GM06990 (cell line): ENCODE measurements around the gene NMNAT3.

Experiments
- DNase-seq: peaks from one replicate; pipeline ENCODE4 v3.0.0-alpha.2; 2011; ENCODE audit not compliant: insufficient read length; ENCODE audit errors: extremely low read depth
- H3K27me3 ChIP-seq: replicated peaks from 2 replicates; pipeline ENCODE4 v1.6.0; 2011; ENCODE audit warnings: low read length; ENCODE audit not compliant: control insufficient read depth, insufficient read depth
- H3K36me3 ChIP-seq: 2 replicates; pipeline ENCODE4 v1.5.1; 2011; ENCODE audit warnings: low read length; ENCODE audit not compliant: control insufficient read depth, insufficient read depth
- H3K4me3 ChIP-seq: replicated peaks from 2 replicates; pipeline ENCODE4 v1.5.1; 2011; ENCODE audit warnings: low read depth, mild to moderate bottlenecking, control low read depth, low read length
- TF ChIP-seq, protein P1 (sequence below): IDR thresholded peaks from 2 replicates; pipeline ENCODE4 v1.5.1; 2011; ENCODE audit warnings: low read length, control low read depth, mild to moderate bottlenecking, inconsistent platforms; ENCODE audit not compliant: insufficient read depth, poor library complexity, severe bottlenecking

Gene NMNAT3

DNA sequence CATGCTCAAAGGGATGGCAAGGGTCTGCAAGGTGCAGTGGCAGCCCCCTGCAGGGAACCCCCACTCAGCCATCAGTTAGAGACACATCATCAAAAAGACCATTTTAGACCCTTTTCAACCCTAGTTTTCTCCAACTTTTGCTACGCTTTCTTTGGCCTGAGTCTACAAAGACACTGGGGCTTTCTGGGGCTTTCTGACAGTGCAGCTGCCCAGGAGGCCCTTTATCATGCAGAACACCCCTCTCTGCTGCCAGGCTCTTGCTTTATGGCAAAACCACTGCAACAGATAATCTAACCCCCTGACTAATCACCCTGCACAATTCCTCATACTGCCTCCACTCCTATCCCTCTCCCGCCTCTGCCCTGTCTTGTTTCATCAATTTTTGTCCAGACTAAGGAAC, 2.4 kb downstream of the NMNAT3 start:
- Histone ChIP-seq H3K4me3 (no peak overlapping the region), H3K27me3 (no peaks in the 10 kb centered on the region; the same call in 1 of the 2 replicates), H3K36me3 (no peaks in the 10 kb centered on the region)
- no peak for DNase-seq
- TF ChIP-seq, protein P1, sequence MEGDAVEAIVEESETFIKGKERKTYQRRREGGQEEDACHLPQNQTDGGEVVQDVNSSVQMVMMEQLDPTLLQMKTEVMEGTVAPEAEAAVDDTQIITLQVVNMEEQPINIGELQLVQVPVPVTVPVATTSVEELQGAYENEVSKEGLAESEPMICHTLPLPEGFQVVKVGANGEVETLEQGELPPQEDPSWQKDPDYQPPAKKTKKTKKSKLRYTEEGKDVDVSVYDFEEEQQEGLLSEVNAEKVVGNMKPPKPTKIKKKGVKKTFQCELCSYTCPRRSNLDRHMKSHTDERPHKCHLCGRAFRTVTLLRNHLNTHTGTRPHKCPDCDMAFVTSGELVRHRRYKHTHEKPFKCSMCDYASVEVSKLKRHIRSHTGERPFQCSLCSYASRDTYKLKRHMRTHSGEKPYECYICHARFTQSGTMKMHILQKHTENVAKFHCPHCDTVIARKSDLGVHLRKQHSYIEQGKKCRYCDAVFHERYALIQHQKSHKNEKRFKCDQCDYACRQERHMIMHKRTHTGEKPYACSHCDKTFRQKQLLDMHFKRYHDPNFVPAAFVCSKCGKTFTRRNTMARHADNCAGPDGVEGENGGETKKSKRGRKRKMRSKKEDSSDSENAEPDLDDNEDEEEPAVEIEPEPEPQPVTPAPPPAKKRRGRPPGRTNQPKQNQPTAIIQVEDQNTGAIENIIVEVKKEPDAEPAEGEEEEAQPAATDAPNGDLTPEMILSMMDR, result no peak

DNA sequence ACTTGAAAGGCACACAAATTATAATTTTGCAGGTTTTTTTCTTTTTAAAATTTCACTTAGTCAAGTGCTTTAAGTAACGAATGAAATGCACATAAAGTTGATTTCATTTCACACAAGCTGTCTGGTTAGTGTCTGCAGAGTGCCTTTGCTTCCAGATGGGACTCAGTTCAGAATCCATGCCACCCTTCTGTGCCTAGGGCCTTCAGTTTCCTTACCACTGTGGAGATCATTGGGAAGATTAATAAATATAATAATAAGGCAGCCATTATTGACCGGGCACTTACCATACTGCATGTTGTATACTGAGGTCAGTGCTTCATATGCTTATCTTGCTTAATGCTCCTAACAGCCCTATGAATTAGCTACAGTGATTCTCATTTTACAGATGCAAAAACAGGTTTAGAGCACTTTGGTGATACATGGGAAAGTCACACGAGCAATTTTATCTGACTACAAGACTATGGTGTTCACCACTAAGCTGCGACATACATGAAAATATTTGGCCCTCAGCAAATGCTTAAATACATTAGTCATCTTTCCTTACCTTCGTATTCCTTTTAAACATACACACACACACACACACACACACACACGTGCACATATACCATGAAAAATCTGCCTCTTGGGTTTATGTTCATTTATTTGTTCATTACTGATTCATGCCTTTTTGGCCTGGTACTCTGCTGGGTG, 3.1 kb downstream of the NMNAT3 start:
- TF ChIP-seq, protein P1, result no peak
- no peaks in the 10 kb centered on the region; the same call in 1 of the 2 replicates for H3K27me3 ChIP-seq
- no peak for DNase-seq
- no peak overlapping the region for H3K4me3 ChIP-seq
- no peaks in the 10 kb centered on the region for H3K36me3 ChIP-seq

DNA sequence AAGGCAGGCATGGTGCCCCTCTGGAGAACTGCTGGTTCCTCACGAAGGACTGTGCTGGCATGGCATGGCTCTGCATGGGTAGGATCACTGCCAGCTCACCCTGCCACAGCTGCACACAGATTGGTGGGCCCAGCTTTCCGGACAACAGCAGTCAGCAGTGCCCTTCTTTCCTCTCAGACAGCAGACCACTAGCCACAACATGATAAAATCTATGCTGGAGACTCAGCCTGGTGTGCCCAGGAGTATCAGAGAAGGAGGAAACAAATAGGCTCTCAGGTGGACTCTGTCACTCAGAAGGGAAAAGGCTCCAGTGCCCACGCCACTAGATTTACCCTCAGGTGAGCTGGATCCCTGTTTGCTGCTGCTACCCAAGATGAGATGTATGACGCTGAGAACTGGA, 4.9 kb downstream of the NMNAT3 start:
- DNase-seq, result no peak
- TF ChIP-seq, protein P1, result no peak
- no peaks in the 10 kb centered on the region; the same call in 1 of the 2 replicates for H3K27me3 ChIP-seq
- no peaks in the 10 kb centered on the region for H3K36me3 ChIP-seq
- H3K4me3 ChIP-seq, result no peak overlapping the region

DNA sequence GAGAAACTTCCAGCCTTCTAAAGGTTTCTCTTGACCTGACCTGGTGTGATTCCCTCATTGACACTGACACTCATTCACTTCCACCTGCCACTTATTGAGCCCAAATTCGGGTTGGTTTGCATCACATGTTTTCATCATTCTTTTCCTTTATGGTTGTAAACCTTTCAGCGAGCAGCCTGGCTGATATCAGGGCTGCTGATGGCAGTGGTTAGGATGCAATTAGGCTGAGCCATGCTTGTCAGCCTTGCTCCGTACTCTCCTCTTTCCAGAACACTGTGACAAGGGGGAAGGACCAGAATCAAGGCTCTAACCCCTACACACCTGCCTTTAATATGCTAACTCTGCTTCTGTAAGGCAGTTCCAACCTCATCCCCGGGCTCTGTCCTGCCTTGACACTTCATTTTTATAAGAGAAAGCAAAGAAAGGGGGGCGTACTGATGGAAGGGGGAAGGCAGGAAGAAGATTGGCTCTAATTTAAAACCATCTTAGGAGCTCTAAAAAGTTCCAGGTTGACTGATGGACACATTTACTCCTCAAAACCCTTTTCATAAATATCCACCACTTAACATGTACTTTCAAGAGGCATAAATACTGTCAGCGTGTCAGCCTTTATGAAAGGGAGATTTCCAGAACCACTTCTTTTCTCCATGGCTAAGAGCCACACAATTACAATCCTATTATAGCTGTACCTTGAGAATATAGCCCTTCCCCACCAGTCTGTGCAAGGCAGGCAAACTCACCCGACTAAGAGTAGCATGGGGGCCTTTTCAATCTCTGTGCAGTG, 5.7 kb downstream of the NMNAT3 start:
- no peak for DNase-seq
- no peaks in the 10 kb centered on the region for H3K36me3 ChIP-seq
- H3K27me3 ChIP-seq, result no peaks in the 10 kb centered on the region; the same call in 1 of the 2 replicates
- TF ChIP-seq, protein P1, result no peak
- H3K4me3 ChIP-seq, result no peak overlapping the region

DNA sequence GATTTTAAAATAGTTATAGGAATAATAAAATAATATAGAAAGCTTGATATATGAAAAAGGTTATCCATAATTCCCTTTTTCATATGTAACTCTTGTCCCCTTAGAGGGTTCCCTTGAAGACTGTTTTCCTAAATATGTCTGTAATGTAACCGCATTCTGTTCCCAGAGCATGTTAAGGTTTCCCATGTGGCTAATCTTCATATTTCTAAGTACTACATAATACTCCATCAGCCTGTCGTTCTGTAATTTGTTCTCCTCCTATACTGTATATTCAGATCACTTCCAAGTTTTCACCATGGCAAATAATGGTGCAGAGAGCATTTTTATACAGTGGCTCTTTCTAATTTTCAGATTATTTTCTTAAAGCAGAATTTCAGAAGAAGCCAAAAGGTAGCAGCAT, 6.7 kb downstream of the NMNAT3 start:
- TF ChIP-seq, protein P1, result no peak
- Histone ChIP-seq H3K27me3 (no peaks in the 10 kb centered on the region; the same call in 1 of the 2 replicates), H3K4me3 (no peak overlapping the region), H3K36me3 (no peaks in the 10 kb centered on the region)
- DNase-seq, result no peak
